Ascending aorta (tissue), 2 donors: ENCODE results near the gene RAD51B. TPM values are rescaled to one million over a fixed set of nuclear protein-coding genes. Genes with fewer than 3 reads are reported as not detected.
"Not testable (repeated sequence)": the region's sequence is repeated elsewhere in the genome, so short reads cannot be mapped to it uniquely, and the experiment has no call there.

Source experiments
- DNase-seq, 2 donors: peaks; one replicate each; pipeline ENCODE4 v3.0.0-alpha.2; 2019; ENCODE audit warnings: low spot score in 2 of 2
- H3K27ac ChIP-seq, 2 donors: fragments of 200-600 bp; sonication (generic); one replicate each; pipeline ENCODE4 v1.5.1; 2016 to 2017; ENCODE audit warnings: mild to moderate bottlenecking in 1 of 2
- H3K27me3 ChIP-seq: fragments of 200-600 bp; sonication (generic); one replicate; pipeline ENCODE4 v1.5.1; 2017
- H3K36me3 ChIP-seq, 2 donors: fragments of 200-600 bp; sonication (generic); one replicate each; pipeline ENCODE4 v1.5.1; 2016
- H3K4me1 ChIP-seq, 2 donors: fragments of 200-600 bp; sonication (generic); one replicate each; pipeline ENCODE4 v1.5.1; 2016 to 2017; ENCODE audit warnings: mild to moderate bottlenecking in 1 of 2
- H3K4me3 ChIP-seq, 2 donors: fragments of 200-600 bp; sonication (generic); one replicate each; pipeline ENCODE4 v1.5.1; 2016 to 2017; ENCODE audit warnings: mild to moderate bottlenecking in 1 of 2
- H3K9me3 ChIP-seq, 2 donors: fragments of 200-600 bp; sonication (generic); one replicate each; pipeline ENCODE4 v1.5.1; 2016
- CTCF ChIP-seq, 3 experiments: fragments of 200-600 bp in 2 of 3; fragments of 450-650 bp in 1 of 3; sonication (generic) in 2 of 3; IDR thresholded peaks; one replicate each; pipeline ENCODE4 v1.5.1; 2016 to 2019; ENCODE audit warnings: antibody characterized with exemption in 3 of 3, mild to moderate bottlenecking in 1 of 3, moderate library complexity in 1 of 3
- intact Hi-C: fragments of 100-400 bp; cut with DNase I; formaldehyde crosslinking; loops from one replicate; pipeline ENCODE4 v1.15.1; 2023
- total RNA-seq: library from RNA; depleted of rRNA; stranded (reverse); fragments of >200 nt; gene quantifications from one replicate; pipeline ENCODE4 v1.1.0, GENCODE V29; 2016

Gene RAD51B
- total RNA-seq, 1 donor from 2014 or later, result not detected

- H3K4me3 ChIP-seq, result no peak overlapping the region
- no peaks in the 10 kb centered on the region for H3K36me3 ChIP-seq
- no peak for TF ChIP-seq CTCF (IDR thresholded peaks at IDR 0.05)
- no peaks in the 10 kb centered on the region for H3K27me3 ChIP-seq
- DNase-seq, result peak in 1 of 2 donors; percentile 51
- no peaks in the 10 kb centered on the region for H3K9me3 ChIP-seq
- H3K27ac ChIP-seq, result no peak overlapping the region
- intact Hi-C loops, result no loop called here
- H3K4me1 ChIP-seq, result peaks cover 0 to 11% of the 10 kb centered on the region in 2 donors
Measured at GRCh38 chr14:68658029-68658509, 838.5 kb downstream of the RAD51B start.

GRCh38 chr14:68658943-68659931 is 839.7 kb downstream of the RAD51B start:
- Histone ChIP-seq H3K27ac (peak overlapping the region; percentile 19 to 36), H3K4me1 (peaks cover 0 to 17% of the 10 kb centered on the region in 2 donors)
- intact Hi-C loops, result no loop called here

GRCh38 chr14:68660495-68660894 is 840.9 kb downstream of the RAD51B start:
- no peak for TF ChIP-seq CTCF (IDR thresholded peaks at IDR 0.05)
- intact Hi-C loops, result no loop called here
- no peak overlapping the region for H3K27ac ChIP-seq
- DNase-seq, result peak in 1 of 2 donors; percentile 30
- peaks cover 8 to 30% of the 10 kb centered on the region in 2 donors for H3K4me1 ChIP-seq
- no peak overlapping the region for H3K4me3 ChIP-seq
- no peaks in the 10 kb centered on the region for H3K36me3 ChIP-seq
- no peaks in the 10 kb centered on the region for H3K27me3 ChIP-seq
- no peaks in the 10 kb centered on the region for H3K9me3 ChIP-seq

More at GRCh38 chr14:68658943-68659931, 839.7 kb downstream of the RAD51B start:
- H3K27me3 ChIP-seq, result no peaks in the 10 kb centered on the region
- H3K4me3 ChIP-seq, result no peak overlapping the region
- no peaks in the 10 kb centered on the region for H3K9me3 ChIP-seq
- TF ChIP-seq CTCF (IDR thresholded peaks at IDR 0.05), result no peak
- DNase-seq, result peak in 1 of 2 donors; percentile 58
- H3K36me3 ChIP-seq, result no peaks in the 10 kb centered on the region

- no peaks in the 10 kb centered on the region for H3K36me3 ChIP-seq
- no peak for TF ChIP-seq CTCF (IDR thresholded peaks at IDR 0.05)
- peaks cover 8 to 37% of the 10 kb centered on the region in 2 donors for H3K4me1 ChIP-seq
- no peak overlapping the region for H3K4me3 ChIP-seq
- no peak overlapping the region for H3K27ac ChIP-seq
- H3K9me3 ChIP-seq, result no peaks in the 10 kb centered on the region
- intact Hi-C loops, result no loop called here
- DNase-seq, result peak in 1 of 2 donors; percentile 41
- no peaks in the 10 kb centered on the region for H3K27me3 ChIP-seq
Measured at GRCh38 chr14:68661226-68662225, 841.9 kb downstream of the RAD51B start.

- Histone ChIP-seq H3K9me3 (no peaks in the 10 kb centered on the region), H3K4me1 (peaks cover 8 to 46% of the 10 kb centered on the region in 2 donors), H3K4me3 (no peak overlapping the region), H3K27ac (peak overlapping the region in 1 of 2 donors; percentile 36), H3K27me3 (no peaks in the 10 kb centered on the region), H3K36me3 (no peaks in the 10 kb centered on the region)
- intact Hi-C loops, result no loop called here
- peak in 1 of 2 donors; percentile 18 for DNase-seq
- no peak for TF ChIP-seq CTCF (IDR thresholded peaks at IDR 0.05)
Measured at GRCh38 chr14:68662392-68662791, 842.8 kb downstream of the RAD51B start.

GRCh38 chr14:68662826-68663225 is 843.2 kb downstream of the RAD51B start:
- H3K4me3 ChIP-seq, intact Hi-C loops, H3K27me3 ChIP-seq, H3K9me3 ChIP-seq, H3K36me3 ChIP-seq: not testable (repeated sequence)
- DNase-seq, result peak in 1 of 2 donors; percentile 54
- peaks cover 8 to 50% of the 10 kb centered on the region in 2 donors for H3K4me1 ChIP-seq
- peak overlapping the region in 1 of 2 donors; percentile 36 for H3K27ac ChIP-seq
